Smooth muscle cell (in vitro differentiated cells): ENCODE data around the gene MAN1C1. TPM values are rescaled to one million over a fixed set of nuclear protein-coding genes. Genes with fewer than 3 reads are reported as not detected.

Experiments used
- DNase-seq: peaks from one replicate; lab custom pipeline; 2025; ENCODE audit not compliant: unreplicated experiment; lab: John Stamatoyannopoulos, UW
- H2AFZ ChIP-seq: fragments of 200-600 bp; sonication (generic); 2 replicates; pipeline ENCODE4 v1.6.0; 2016; ENCODE audit warnings: antibody characterized with exemption, low read depth, mild to moderate bottlenecking
- H3F3A ChIP-seq: fragments of 200-600 bp; sonication (generic); 2 replicates; pipeline ENCODE4 v1.6.0; 2017; ENCODE audit warnings: antibody characterized with exemption, low read depth
- H3K27ac ChIP-seq: fragments of 200-600 bp; sonication (generic); 2 replicates; pipeline ENCODE4 v1.5.1; 2016; ENCODE audit warnings: low read depth, mild to moderate bottlenecking
- H3K27me3 ChIP-seq: fragments of 200-600 bp; sonication (generic); 2 replicates; pipeline ENCODE4 v1.6.1; 2016; ENCODE audit warnings: low read depth, mild to moderate bottlenecking
- H3K36me3 ChIP-seq: fragments of 200-600 bp; sonication (generic); 2 replicates; pipeline ENCODE4 v1.5.1; 2016; ENCODE audit warnings: low read depth
- H3K4me1 ChIP-seq: fragments of 200-600 bp; sonication (generic); 2 replicates; pipeline ENCODE4 v1.5.1; 2016; ENCODE audit warnings: low read depth
- H3K4me2 ChIP-seq: fragments of 200-600 bp; sonication (generic); 2 replicates; pipeline ENCODE4 v1.6.0; 2016; ENCODE audit warnings: mild to moderate bottlenecking
- H3K4me3 ChIP-seq: fragments of 200-600 bp; sonication (generic); 2 replicates; pipeline ENCODE4 v1.5.1; 2016; ENCODE audit warnings: mild to moderate bottlenecking
- H3K79me2 ChIP-seq: fragments of 200-600 bp; sonication (generic); 2 replicates; pipeline ENCODE4 v1.6.0; 2016; ENCODE audit warnings: low read depth, mild to moderate bottlenecking
- H3K9ac ChIP-seq: fragments of 200-600 bp; sonication (generic); 2 replicates; pipeline ENCODE4 v1.6.0; 2016; ENCODE audit warnings: low read depth
- H3K9me3 ChIP-seq: fragments of 200-600 bp; sonication (generic); replicated peaks from 2 replicates; pipeline ENCODE4 v1.5.1; 2016; ENCODE audit warnings: low read depth
- H4K20me1 ChIP-seq: fragments of 200-600 bp; sonication (generic); 2 replicates; pipeline ENCODE4 v1.6.0; 2016; ENCODE audit warnings: low read depth
- WGBS: methylation state at CpG from one replicate; pipeline ENCODE4 v1.1.7; 2016; ENCODE audit warnings: low lambda C conversion rate; 5-methylcytosine and 5-hydroxymethylcytosine counted together
- polyA plus RNA-seq: library from polyadenylated mRNA; unstranded; fragments of >200 nt; fragmentation: Nextera tagmentation; extraction: Ambion mirVana; gene quantifications from 2 replicates; pipeline ENCODE4 v1.2.1, GENCODE V29; 2016
- total RNA-seq: library from RNA; depleted of rRNA; stranded (reverse); fragments of >200 nt; gene quantifications from 2 replicates; pipeline ENCODE4 v1.2.3, GENCODE V29; 2014
- TF ChIP-seq, protein P1 (sequence below): fragments of 200-600 bp; sonication (generic); IDR thresholded peaks from 2 replicates; pipeline ENCODE4 v1.5.1; 2017; ENCODE audit warnings: borderline replicate concordance, mild to moderate bottlenecking, antibody characterized with exemption; ENCODE audit not compliant: insufficient read depth, poor library complexity, severe bottlenecking

The MAN1C1 gene
- total and polyA plus RNA-seq, 2 experiments from 2014 or later: 4.4 to 10.5 TPM

DNA sequence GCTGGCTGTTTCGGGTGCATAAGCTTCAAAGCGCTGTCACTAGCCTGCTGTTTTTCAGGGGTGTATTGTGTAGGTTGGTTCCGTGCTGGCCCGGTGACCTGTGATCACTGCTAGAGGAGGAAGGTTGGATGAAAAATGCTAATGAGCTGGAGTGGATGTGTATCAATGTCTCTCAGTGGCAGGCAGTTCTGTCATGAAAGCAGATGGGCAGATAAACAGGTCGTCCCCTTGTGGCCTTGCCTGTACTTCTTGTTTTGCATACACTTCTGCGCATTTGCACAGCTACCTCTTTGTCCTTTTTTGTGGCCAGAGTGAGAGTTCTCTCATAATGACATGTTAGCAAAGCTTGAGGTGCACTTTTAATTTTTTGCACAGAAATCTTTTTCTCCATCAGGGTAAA, 186.3 kb downstream of the MAN1C1 start:
- 74% methylated on average over 6 of the region's 6 CpGs for WGBS
- TF ChIP-seq, protein P1, sequence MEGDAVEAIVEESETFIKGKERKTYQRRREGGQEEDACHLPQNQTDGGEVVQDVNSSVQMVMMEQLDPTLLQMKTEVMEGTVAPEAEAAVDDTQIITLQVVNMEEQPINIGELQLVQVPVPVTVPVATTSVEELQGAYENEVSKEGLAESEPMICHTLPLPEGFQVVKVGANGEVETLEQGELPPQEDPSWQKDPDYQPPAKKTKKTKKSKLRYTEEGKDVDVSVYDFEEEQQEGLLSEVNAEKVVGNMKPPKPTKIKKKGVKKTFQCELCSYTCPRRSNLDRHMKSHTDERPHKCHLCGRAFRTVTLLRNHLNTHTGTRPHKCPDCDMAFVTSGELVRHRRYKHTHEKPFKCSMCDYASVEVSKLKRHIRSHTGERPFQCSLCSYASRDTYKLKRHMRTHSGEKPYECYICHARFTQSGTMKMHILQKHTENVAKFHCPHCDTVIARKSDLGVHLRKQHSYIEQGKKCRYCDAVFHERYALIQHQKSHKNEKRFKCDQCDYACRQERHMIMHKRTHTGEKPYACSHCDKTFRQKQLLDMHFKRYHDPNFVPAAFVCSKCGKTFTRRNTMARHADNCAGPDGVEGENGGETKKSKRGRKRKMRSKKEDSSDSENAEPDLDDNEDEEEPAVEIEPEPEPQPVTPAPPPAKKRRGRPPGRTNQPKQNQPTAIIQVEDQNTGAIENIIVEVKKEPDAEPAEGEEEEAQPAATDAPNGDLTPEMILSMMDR: no peak
- Histone ChIP-seq H3K4me1 (peaks cover 10% of the 10 kb centered on the region), H3K79me2 (peaks cover 13% of the 10 kb centered on the region), H3K4me2 (no peak overlapping the region), H3K4me3 (no peak overlapping the region), H3K27ac (no peak overlapping the region), H3K9ac (no peak overlapping the region), H4K20me1 (peaks cover 9% of the 10 kb centered on the region), H3F3A (no peaks in the 10 kb centered on the region), H3K36me3 (no peaks in the 10 kb centered on the region), H2AFZ (no peak overlapping the region), H3K9me3 (no peaks in the 10 kb centered on the region), H3K27me3 (no peaks in the 10 kb centered on the region)
- DNase-seq: no peak

DNA sequence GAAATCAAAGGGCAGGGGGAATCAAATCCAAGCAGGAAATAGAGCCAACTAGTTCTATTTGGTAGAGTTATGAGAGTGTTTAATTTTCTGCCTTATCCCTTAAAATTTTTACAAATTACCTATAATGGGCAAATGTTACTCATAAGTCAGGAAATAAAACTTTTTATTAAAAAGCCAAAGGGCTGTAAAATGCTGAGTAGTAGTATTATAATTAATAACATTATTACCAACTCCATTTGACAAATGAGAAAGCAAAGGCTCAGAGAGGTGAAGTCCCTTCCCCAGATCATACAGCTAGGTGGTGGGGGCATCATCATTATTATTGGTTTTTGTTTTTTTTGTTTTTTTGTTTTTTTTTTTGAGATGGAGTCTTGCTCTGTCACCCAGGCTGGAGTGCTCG, 186.8 kb downstream of the MAN1C1 start:
- H3K4me1 ChIP-seq: peaks cover 10% of the 10 kb centered on the region
- H2AFZ ChIP-seq: no peak overlapping the region
- H3K4me2 ChIP-seq: no peak overlapping the region
- H4K20me1 ChIP-seq: peaks cover 9% of the 10 kb centered on the region
- DNase-seq: no peak
- TF ChIP-seq, protein P1: no peak
- no peak overlapping the region for H3K4me3 ChIP-seq
- H3K9ac ChIP-seq: no peak overlapping the region
- H3K9me3 ChIP-seq: no peaks in the 10 kb centered on the region
- no peak overlapping the region for H3K27ac ChIP-seq
- H3K36me3 ChIP-seq: no peaks in the 10 kb centered on the region
- peaks cover 13% of the 10 kb centered on the region for H3K79me2 ChIP-seq
- no peaks in the 10 kb centered on the region for H3K27me3 ChIP-seq
- no peaks in the 10 kb centered on the region for H3F3A ChIP-seq
- 92% methylated on average over 1 of the region's 1 CpG for WGBS

DNA sequence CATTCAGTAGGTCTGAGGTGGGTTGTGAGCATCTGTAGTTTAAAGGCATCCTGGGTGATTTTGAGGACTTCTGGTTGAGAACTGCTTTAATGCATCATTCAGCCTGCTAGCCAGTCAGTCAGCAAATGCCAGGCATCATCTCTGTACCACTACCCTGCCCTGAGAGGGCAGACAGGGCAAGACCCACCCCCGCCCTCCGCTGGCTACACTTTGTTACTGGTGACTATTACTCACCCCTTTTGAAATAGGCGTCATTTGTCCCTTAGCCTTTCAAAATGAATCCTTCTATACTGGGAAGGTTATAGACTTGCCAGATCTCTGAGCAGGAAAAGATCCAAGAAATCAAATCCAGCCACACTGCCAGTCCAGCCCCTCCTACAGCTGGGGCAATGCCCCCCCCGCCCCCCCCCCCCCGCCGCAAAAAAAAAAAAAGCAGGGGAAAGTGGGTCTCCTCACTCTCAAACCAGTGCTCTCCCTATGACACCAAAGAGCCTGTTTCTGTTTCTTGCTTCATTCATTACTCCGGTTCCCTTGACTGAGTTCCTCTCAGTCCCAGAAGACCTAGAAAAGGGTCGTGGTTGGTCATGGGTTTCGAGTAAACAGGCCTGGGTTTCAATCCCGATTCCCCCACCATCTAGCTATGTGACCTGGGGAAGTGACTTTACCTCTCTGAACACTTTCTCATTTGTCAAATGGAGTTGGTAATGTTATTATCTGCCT, 187.8 kb downstream of the MAN1C1 start:
- Histone ChIP-seq H3K4me3 (no peak overlapping the region), H2AFZ (no peak overlapping the region), H3K9me3 (no peaks in the 10 kb centered on the region), H3K4me1 (peaks cover 8% of the 10 kb centered on the region), H3K79me2 (peaks cover 13% of the 10 kb centered on the region), H3K27ac (no peak overlapping the region), H3K27me3 (no peaks in the 10 kb centered on the region), H3K9ac (no peak overlapping the region), H3K4me2 (no peak overlapping the region), H3K36me3 (no peaks in the 10 kb centered on the region), H4K20me1 (peaks cover 9% of the 10 kb centered on the region), H3F3A (no peaks in the 10 kb centered on the region)
- 86% methylated on average over 7 of the region's 10 CpGs for WGBS
- DNase-seq: no peak
- TF ChIP-seq, protein P1: no peak
